ENCODE measurements around the gene GLB1L2.

The GLB1L2 gene

DNA sequence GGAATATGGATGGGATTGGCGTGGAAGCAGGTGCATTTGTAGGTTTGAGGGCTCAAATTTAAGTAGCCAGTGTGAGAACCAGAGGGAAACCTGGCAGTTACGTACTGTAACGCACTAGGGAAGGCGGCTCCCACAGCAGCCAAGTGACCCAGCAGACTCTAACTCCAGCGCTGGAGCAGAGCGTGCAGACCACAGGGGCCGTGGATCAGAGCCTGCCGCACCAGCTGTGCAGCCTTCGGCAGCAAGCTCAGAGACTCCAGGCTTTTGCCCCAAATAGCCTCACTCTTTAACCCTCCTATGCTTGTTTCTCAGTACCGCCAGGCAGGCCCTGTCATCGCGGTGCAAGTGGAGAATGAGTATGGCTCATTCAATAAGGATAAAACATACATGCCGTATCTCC lies 43.3 kb upstream of the GLB1L2 start:
- no peak for ATAC-seq
- no peak for TF ChIP-seq ARNTL (CRISPR knock-in tag; IDR thresholded peaks at IDR 0.05; ENCODE audit: borderline replicate concordance, low read depth)
- TF ChIP-seq PPARA (CRISPR knock-in tag; IDR thresholded peaks at IDR 0.05; ENCODE audit: borderline replicate concordance), result no peak
- TF ChIP-seq TOX (CRISPR knock-in tag; IDR thresholded peaks at IDR 0.05; ENCODE audit: borderline replicate concordance), result no peak
- TF ChIP-seq, protein P1, sequence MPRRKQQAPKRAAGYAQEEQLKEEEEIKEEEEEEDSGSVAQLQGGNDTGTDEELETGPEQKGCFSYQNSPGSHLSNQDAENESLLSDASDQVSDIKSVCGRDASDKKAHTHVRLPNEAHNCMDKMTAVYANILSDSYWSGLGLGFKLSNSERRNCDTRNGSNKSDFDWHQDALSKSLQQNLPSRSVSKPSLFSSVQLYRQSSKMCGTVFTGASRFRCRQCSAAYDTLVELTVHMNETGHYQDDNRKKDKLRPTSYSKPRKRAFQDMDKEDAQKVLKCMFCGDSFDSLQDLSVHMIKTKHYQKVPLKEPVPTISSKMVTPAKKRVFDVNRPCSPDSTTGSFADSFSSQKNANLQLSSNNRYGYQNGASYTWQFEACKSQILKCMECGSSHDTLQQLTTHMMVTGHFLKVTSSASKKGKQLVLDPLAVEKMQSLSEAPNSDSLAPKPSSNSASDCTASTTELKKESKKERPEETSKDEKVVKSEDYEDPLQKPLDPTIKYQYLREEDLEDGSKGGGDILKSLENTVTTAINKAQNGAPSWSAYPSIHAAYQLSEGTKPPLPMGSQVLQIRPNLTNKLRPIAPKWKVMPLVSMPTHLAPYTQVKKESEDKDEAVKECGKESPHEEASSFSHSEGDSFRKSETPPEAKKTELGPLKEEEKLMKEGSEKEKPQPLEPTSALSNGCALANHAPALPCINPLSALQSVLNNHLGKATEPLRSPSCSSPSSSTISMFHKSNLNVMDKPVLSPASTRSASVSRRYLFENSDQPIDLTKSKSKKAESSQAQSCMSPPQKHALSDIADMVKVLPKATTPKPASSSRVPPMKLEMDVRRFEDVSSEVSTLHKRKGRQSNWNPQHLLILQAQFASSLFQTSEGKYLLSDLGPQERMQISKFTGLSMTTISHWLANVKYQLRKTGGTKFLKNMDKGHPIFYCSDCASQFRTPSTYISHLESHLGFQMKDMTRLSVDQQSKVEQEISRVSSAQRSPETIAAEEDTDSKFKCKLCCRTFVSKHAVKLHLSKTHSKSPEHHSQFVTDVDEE (CRISPR knock-in tag; IDR thresholded peaks at IDR 0.05), result no peak

DNA sequence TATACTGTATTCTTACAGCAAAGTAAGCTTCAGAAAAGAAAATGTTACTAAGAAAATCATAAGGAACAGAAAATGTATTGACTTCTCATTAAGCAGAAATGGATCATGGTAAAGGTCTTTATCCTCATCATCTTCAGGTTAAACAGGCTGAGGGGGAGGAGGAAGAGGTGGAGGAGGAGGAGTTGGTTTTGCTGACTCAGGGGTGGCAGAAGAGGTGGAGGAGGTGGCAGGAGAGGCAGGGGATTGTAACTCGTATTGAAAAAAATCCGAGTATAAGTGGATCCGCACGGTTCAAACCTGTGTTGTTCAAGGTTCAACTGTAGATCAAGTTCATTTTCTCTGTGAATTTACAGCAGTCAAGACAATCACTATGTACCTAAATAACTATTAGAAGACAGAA lies 42.6 kb upstream of the GLB1L2 start:
- no peak for ATAC-seq
- TF ChIP-seq TOX (CRISPR knock-in tag; IDR thresholded peaks at IDR 0.05; ENCODE audit: borderline replicate concordance), result no peak
- TF ChIP-seq, protein P2, sequence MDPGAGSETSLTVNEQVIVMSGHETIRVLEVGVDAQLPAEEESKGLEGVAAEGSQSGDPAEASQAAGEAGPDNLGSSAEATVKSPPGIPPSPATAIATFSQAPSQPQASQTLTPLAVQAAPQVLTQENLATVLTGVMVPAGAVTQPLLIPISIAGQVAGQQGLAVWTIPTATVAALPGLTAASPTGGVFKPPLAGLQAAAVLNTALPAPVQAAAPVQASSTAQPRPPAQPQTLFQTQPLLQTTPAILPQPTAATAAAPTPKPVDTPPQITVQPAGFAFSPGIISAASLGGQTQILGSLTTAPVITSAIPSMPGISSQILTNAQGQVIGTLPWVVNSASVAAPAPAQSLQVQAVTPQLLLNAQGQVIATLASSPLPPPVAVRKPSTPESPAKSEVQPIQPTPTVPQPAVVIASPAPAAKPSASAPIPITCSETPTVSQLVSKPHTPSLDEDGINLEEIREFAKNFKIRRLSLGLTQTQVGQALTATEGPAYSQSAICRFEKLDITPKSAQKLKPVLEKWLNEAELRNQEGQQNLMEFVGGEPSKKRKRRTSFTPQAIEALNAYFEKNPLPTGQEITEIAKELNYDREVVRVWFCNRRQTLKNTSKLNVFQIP (CRISPR knock-in tag; IDR thresholded peaks at IDR 0.05; ENCODE audit: borderline replicate concordance, low read depth), result no peak

DNA sequence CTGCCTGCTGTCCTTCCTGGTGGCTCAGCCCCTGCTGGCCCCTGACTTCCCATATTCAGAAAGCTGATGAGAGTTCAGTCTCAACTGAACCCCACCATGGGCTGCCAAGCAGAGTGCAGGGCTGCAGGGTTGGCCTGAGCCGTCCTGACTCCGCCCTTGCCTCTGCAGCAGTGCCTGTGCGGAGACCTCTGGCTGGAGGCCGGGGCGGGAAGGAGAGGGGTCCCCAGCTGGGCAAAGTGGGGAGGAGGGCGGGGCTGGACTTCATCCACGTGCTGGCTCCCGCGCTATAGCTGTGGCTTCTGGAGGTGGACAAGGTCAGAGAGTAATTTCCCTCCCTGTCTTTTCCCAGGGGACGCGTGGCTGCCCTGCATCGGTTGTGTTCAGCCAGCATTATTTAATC lies 42.0 kb upstream of the GLB1L2 start:
- no peak for ATAC-seq
- TF ChIP-seq ESRRG (CRISPR knock-in tag; IDR thresholded peaks at IDR 0.05), result no peak
- TF ChIP-seq RARB (CRISPR knock-in tag; IDR thresholded peaks at IDR 0.05), result no peak
- TF ChIP-seq CSDC2 (CRISPR knock-in tag; IDR thresholded peaks at IDR 0.05), result no peak
- TF ChIP-seq SNAI2 (CRISPR knock-in tag; IDR thresholded peaks at IDR 0.05), result no peak
- TF ChIP-seq ZNF70 (CRISPR knock-in tag; IDR thresholded peaks at IDR 0.05), result no peak
- TF ChIP-seq ZFP3 (CRISPR knock-in tag; IDR thresholded peaks at IDR 0.05), result no peak
- TF ChIP-seq PPARA (CRISPR knock-in tag; IDR thresholded peaks at IDR 0.05; ENCODE audit: borderline replicate concordance), result no peak
- no peak for TF ChIP-seq OSR1 (CRISPR knock-in tag; IDR thresholded peaks at IDR 0.05)
- TF ChIP-seq, protein P2 (CRISPR knock-in tag; IDR thresholded peaks at IDR 0.05; ENCODE audit: borderline replicate concordance, low read depth), result no peak

DNA sequence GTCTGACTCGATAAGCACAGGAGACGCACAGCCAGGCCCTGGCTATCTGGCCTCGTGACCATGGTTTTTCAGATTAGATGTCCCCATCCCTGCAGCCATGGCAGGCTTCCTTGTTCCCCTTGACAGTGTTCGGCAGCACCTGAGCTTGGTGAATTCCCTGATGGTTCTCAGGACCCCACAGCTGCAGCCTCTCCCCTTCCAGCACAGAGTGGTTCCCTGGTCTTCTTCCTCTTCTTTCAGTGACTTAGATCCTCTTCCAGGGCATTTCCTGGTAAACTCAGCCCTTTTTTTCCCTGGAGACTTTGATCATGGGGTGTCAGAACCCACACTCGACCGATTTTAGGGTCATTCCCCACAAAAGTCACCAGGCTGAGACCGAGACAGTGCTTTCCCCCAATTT lies 41.1 kb upstream of the GLB1L2 start:
- ATAC-seq, result no peak
- TF ChIP-seq RARB (CRISPR knock-in tag; IDR thresholded peaks at IDR 0.05) (no peak), BACH2 (CRISPR knock-in tag; IDR thresholded peaks at IDR 0.05; ENCODE audit: borderline replicate concordance) (no peak), CSDC2 (CRISPR knock-in tag; IDR thresholded peaks at IDR 0.05) (no peak), ZC3H10 (CRISPR knock-in tag; IDR thresholded peaks at IDR 0.05) (no peak), ARNTL (CRISPR knock-in tag; IDR thresholded peaks at IDR 0.05; ENCODE audit: borderline replicate concordance, low read depth) (no peak), TOX (CRISPR knock-in tag; IDR thresholded peaks at IDR 0.05; ENCODE audit: borderline replicate concordance) (no peak), ZNF8 (CRISPR knock-in tag; IDR thresholded peaks at IDR 0.05) (no peak), ISL1 (CRISPR knock-in tag; IDR thresholded peaks at IDR 0.05) (no peak)
- TF ChIP-seq, protein P3, sequence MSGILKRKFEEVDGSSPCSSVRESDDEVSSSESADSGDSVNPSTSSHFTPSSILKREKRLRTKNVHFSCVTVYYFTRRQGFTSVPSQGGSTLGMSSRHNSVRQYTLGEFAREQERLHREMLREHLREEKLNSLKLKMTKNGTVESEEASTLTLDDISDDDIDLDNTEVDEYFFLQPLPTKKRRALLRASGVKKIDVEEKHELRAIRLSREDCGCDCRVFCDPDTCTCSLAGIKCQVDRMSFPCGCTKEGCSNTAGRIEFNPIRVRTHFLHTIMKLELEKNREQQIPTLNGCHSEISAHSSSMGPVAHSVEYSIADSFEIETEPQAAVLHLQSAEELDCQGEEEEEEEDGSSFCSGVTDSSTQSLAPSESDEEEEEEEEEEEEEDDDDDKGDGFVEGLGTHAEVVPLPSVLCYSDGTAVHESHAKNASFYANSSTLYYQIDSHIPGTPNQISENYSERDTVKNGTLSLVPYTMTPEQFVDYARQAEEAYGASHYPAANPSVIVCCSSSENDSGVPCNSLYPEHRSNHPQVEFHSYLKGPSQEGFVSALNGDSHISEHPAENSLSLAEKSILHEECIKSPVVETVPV (CRISPR knock-in tag; IDR thresholded peaks at IDR 0.05), result no peak

DNA sequence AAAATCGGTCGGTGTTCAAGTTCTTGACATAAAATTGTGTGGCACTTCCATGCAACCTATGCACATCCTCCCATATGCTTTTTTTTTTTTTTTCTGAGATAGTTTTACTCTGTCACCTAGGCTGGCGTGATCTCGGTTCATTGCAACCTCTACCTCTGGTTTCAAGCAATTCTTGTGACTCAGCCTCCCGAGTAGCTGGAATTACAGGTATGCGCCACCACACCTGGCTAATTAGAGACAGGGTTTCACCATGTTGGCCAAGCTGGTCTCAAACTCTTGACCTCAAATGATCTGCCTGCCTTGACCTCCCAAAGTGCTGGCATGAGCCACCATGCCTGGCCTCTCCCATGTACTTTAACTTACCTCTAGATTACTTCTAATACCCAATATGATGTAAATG lies 40.6 kb upstream of the GLB1L2 start:
- no peak for ATAC-seq
- TF ChIP-seq, protein P2 (CRISPR knock-in tag; IDR thresholded peaks at IDR 0.05; ENCODE audit: borderline replicate concordance, low read depth), result no peak
- no peak for TF ChIP-seq BACH2 (CRISPR knock-in tag; IDR thresholded peaks at IDR 0.05; ENCODE audit: borderline replicate concordance)
- TF ChIP-seq, protein P4, sequence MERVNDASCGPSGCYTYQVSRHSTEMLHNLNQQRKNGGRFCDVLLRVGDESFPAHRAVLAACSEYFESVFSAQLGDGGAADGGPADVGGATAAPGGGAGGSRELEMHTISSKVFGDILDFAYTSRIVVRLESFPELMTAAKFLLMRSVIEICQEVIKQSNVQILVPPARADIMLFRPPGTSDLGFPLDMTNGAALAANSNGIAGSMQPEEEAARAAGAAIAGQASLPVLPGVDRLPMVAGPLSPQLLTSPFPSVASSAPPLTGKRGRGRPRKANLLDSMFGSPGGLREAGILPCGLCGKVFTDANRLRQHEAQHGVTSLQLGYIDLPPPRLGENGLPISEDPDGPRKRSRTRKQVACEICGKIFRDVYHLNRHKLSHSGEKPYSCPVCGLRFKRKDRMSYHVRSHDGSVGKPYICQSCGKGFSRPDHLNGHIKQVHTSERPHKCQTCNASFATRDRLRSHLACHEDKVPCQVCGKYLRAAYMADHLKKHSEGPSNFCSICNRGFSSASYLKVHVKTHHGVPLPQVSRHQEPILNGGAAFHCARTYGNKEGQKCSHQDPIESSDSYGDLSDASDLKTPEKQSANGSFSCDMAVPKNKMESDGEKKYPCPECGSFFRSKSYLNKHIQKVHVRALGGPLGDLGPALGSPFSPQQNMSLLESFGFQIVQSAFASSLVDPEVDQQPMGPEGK (CRISPR knock-in tag; IDR thresholded peaks at IDR 0.05; ENCODE audit: borderline replicate concordance), result no peak
- TF ChIP-seq ESRRG (CRISPR knock-in tag; IDR thresholded peaks at IDR 0.05), result no peak
- TF ChIP-seq ISL1 (CRISPR knock-in tag; IDR thresholded peaks at IDR 0.05), result no peak
- TF ChIP-seq, protein P1 (CRISPR knock-in tag; IDR thresholded peaks at IDR 0.05), result no peak
- no peak for TF ChIP-seq ZNF565 (CRISPR knock-in tag; conservative IDR thresholded peaks at IDR 0.05; ENCODE audit: low read depth)
- no peak for TF ChIP-seq ZFP30 (CRISPR knock-in tag; IDR thresholded peaks at IDR 0.05)
- no peak for TF ChIP-seq ZFP3 (CRISPR knock-in tag; IDR thresholded peaks at IDR 0.05)

Data from SK-N-SH treated with all-trans-retinoic acid at 6 μM for 48 hours (cell line).